Calu3 (cell line): Measurements from ENCODE around the gene GPR143. TPM values are rescaled to one million over a fixed set of nuclear protein-coding genes. Genes with fewer than 3 reads are reported as not detected.

Experiments used
- BruUV-seq: library from RNA; stranded (reverse); fragments of 400-500 nt; replicated peaks from 2 replicates; lab custom pipeline; 2021; lab: Mats Ljungman, UMichigan
- CTCF ChIA-PET: fragments of 300-600 bp; sonication (Branson Sonifier 250); formaldehyde crosslinking; loops from one replicate; lab custom pipeline; 2022; ENCODE audit warnings: antibody characterized with exemption; lab: Charles Lee
- DNase-seq: peaks from one replicate; pipeline ENCODE4 v3.0.0; 2022
- H3K27ac Mint-ChIP-seq: one replicate; pipeline ENCODE4 v1.8.0; 2022; ENCODE audit warnings: mixed read lengths; ENCODE audit not compliant: unreplicated experiment
- H3K27me3 Mint-ChIP-seq: one replicate; pipeline ENCODE4 v1.8.0; 2022; ENCODE audit warnings: mixed read lengths; ENCODE audit not compliant: unreplicated experiment
- H3K36me3 Mint-ChIP-seq: one replicate; pipeline ENCODE4 v1.8.0; 2022; ENCODE audit warnings: mild to moderate bottlenecking, moderate library complexity, mixed read lengths; ENCODE audit not compliant: insufficient read depth, unreplicated experiment
- H3K4me1 Mint-ChIP-seq: one replicate; pipeline ENCODE4 v1.8.0; 2022; ENCODE audit warnings: mild to moderate bottlenecking, low read depth, mixed read lengths; ENCODE audit not compliant: unreplicated experiment
- H3K4me3 Mint-ChIP-seq: one replicate; pipeline ENCODE4 v1.8.0; 2022; ENCODE audit warnings: mild to moderate bottlenecking, low read depth, moderate library complexity, mixed read lengths; ENCODE audit not compliant: unreplicated experiment
- H3K9me3 Mint-ChIP-seq: one replicate; pipeline ENCODE4 v1.8.0; 2022; ENCODE audit warnings: low read depth, mixed read lengths; ENCODE audit not compliant: unreplicated experiment
- CTCF ChIP-seq: fragments of 200-600 bp; IDR thresholded peaks from one replicate; pipeline ENCODE4 v1.8.0; 2022; ENCODE audit warnings: antibody characterized with exemption; ENCODE audit not compliant: unreplicated experiment
- intact Hi-C: fragments of 100-400 bp; cut with micrococcal nuclease; formaldehyde crosslinking; loops from one replicate; pipeline ENCODE4 v1.10.0; 2022; ENCODE audit not compliant: unreplicated experiment
- total RNA-seq: library from RNA; stranded (reverse); gene quantifications from 2 replicates; pipeline ENCODE4 v1.2.3, GENCODE V29; 2022

GPR143 gene
- total RNA-seq, 1 experiment from 2014 or later = 8.3 TPM

- Mint-ChIP-seq H3K27me3 (no peaks in the 10 kb centered on the region), H3K36me3 (no peaks in the 10 kb centered on the region), H3K9me3 (no peaks in the 10 kb centered on the region), H3K27ac (no peak overlapping the region), H3K4me1 (no peaks in the 10 kb centered on the region), H3K4me3 (no peak overlapping the region)
- DNase-seq = no peak
- no TSS peak for BruUV-seq
- intact Hi-C loops = no loop called here
- no peak for TF ChIP-seq CTCF
- CTCF ChIA-PET = no interaction called here
Observed at GRCh38 chrX:9805956-9806355, 40.3 kb upstream of the GPR143 start.

- peaks cover 6% of the 10 kb centered on the region for H3K9me3 Mint-ChIP-seq
- TF ChIP-seq CTCF = no peak
- DNase-seq = no peak
- intact Hi-C loops = no loop called here
- no peaks in the 10 kb centered on the region for H3K36me3 Mint-ChIP-seq
- H3K4me1 Mint-ChIP-seq = no peaks in the 10 kb centered on the region
- no peak overlapping the region for H3K4me3 Mint-ChIP-seq
- H3K27ac Mint-ChIP-seq = no peak overlapping the region
- CTCF ChIA-PET = no interaction called here
- no TSS peak for BruUV-seq
- H3K27me3 Mint-ChIP-seq = no peaks in the 10 kb centered on the region
Observed at GRCh38 chrX:9804444-9804843, 38.8 kb upstream of the GPR143 start.

DNA sequence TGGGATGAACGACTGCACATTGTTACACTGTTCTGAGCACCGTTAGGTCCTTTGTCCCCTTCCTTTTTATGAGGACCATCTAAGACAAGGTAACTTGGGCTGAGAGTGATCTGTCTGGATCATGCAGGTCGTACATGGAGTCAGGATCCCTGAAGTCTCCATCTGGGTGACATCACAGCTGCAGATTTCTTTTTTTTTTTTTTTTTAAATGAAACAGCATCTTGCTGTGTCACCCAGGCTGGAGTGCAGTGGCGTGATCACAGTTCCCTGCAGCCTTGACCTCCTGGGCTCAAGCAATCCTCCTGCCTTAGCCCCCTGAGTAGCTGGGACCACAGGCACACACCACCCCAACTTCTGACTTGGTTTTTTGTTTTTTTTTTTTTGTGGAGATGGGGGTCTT, 37.1 kb upstream of the GPR143 start:
- intact Hi-C loops = no loop called here
- peaks cover 6% of the 10 kb centered on the region for H3K9me3 Mint-ChIP-seq
- H3K27ac Mint-ChIP-seq = no peak overlapping the region
- no peaks in the 10 kb centered on the region for H3K27me3 Mint-ChIP-seq
- BruUV-seq = no TSS peak
- H3K4me3 Mint-ChIP-seq = no peak overlapping the region
- CTCF ChIA-PET = interaction anchor here (0.7 kb wide), 2 partner anchors 27 to 201 kb away, joined by 5 read pairs; no protein-coding TSS in a partner anchor
- DNase-seq = no peak
- H3K4me1 Mint-ChIP-seq = no peaks in the 10 kb centered on the region
- no peaks in the 10 kb centered on the region for H3K36me3 Mint-ChIP-seq
- no peak for TF ChIP-seq CTCF

DNA sequence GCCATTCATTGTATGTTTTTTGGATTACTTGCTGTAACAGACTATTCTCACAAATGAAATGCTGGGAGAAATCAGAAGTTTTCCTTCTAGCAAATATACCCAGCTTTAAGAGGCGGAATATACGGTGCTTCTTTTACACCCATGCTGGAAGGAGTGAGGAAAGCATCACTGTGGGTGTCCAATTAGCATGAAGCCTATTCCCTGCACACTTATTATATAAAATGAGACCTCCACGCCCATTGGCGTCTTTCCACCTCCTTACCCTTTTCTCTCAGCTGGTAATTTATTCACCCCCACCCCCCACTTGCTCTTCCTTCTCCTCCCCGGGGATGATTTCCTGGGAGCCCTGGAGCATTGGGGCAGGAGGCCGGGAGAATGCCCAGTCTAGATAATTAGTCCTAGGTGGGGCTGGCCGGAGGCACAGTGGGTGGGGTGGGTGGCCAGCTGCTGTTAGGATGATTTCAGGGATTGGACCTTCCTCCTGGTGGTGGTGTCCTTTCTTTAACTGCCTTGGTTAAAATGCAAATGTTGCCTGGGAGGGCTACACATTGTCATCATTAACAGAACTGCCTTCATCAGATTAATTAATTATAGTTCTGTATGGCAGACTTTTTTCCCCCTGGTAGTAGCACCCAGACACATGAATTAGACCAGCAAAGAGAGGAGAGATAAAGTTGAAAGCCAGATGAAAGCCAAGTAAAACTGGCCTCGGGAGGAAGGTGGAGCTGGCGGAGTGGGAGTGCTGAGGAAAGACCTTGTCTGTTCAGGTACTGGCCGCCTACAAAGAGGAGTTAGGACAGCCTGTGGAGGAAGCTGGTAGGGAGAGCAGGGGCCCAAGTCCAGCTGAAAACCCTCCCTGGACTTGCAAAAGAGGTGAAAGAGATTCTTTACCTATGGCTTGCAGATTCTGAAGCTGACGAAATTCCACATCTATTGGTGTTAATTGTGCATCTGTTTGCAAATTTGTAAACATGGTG, 32.0 kb upstream of the GPR143 start:
- CTCF ChIA-PET = interaction anchor here (0.5 kb wide), 2 partner anchors 44 to 235 kb away, joined by 3 to 4 read pairs; no protein-coding TSS in a partner anchor
- no peak for DNase-seq
- intact Hi-C loops = no loop called here
- TF ChIP-seq CTCF = no peak
- Mint-ChIP-seq H3K4me3 (no peak overlapping the region), H3K36me3 (no peaks in the 10 kb centered on the region), H3K4me1 (no peaks in the 10 kb centered on the region), H3K27me3 (no peaks in the 10 kb centered on the region), H3K9me3 (peaks cover 12% of the 10 kb centered on the region), H3K27ac (no peak overlapping the region)
- BruUV-seq = no TSS peak
